Stomach (tissue), 9 donors: ENCODE data around the gene TKFC. TPM values are rescaled to one million over a fixed set of nuclear protein-coding genes. Genes with fewer than 3 reads are reported as not detected.

Experiments used
- DNase-seq, 2 donors: peaks; one replicate each; pipeline versions ENCODE4 v3.0.0 to v3.0.0-alpha.2; 2013 to 2019
- H3K27ac ChIP-seq, 5 donors: fragments of 200-600 bp in 4 of 5; sonication (generic) in 4 of 5; one replicate each; pipeline ENCODE4 v1.5.1; 2013 to 2019; ENCODE audit warnings: mild to moderate bottlenecking in 1 of 5, moderate library complexity in 1 of 5
- H3K27me3 ChIP-seq, 3 donors: fragments of 200-600 bp; sonication (generic); one replicate each; pipeline ENCODE4 v1.5.1; 2017 to 2019; ENCODE audit warnings: mixed run types in 1 of 3
- H3K36me3 ChIP-seq, 4 donors: fragments of 200-600 bp; sonication (generic); 1 replicate in 3 of 4; 2 replicates in 1 of 4; pipeline ENCODE4 v1.5.1; 2016 to 2019
- H3K4me1 ChIP-seq, 4 donors: fragments of 200-600 bp; sonication (generic); one replicate each; pipeline ENCODE4 v1.5.1; 2016 to 2019
- H3K4me3 ChIP-seq, 4 donors: fragments of 200-600 bp; sonication (generic) in 3 of 4; one replicate each; pipeline ENCODE4 v1.5.1; 2016 to 2019; ENCODE audit warnings: mild to moderate bottlenecking in 1 of 4
- H3K9me3 ChIP-seq, 4 donors: fragments of 200-600 bp; sonication (generic); one replicate each; pipeline ENCODE4 v1.5.1; 2016 to 2019
- EP300 ChIP-seq: sonication (generic); formaldehyde crosslinking; IDR thresholded peaks from one replicate; pipeline ENCODE4 v1.6.1; 2017; ENCODE audit warnings: antibody characterized with exemption
- POLR2A ChIP-seq, 4 donors: fragments of 450-650 bp; IDR thresholded peaks; one replicate each; pipeline ENCODE4 v1.6.1; 2016; ENCODE audit warnings: antibody characterized with exemption in 4 of 4, control low read depth in 2 of 4, mild to moderate bottlenecking in 1 of 4, moderate library complexity in 1 of 4
- POLR2AphosphoS5 ChIP-seq, 3 donors: sonication (generic); formaldehyde crosslinking; IDR thresholded peaks; one replicate each; pipeline ENCODE4 v1.6.1; 2016; ENCODE audit warnings: antibody characterized with exemption in 3 of 3
- WGBS, 5 donors: extraction: QIAGEN DNeasy Blood & Tissue Kit in 3 of 5; methylation state at CpG; one replicate each; pipeline versions ENCODE4 v1.1.5 to v1.1.7; 2013 to 2018; 5-methylcytosine and 5-hydroxymethylcytosine counted together
- intact Hi-C: fragments of 100-400 bp; cut with DNase I; formaldehyde crosslinking; loops from one replicate; pipeline ENCODE4 v1.15.1; 2023; ENCODE audit warnings: low total_unique reads
- polyA plus RNA-seq, 3 donors: library from polyadenylated mRNA; stranded (reverse); fragments of 200-250 nt; gene quantifications; one replicate each; pipeline ENCODE4 v1.2.3, GENCODE V29; 2013
- total RNA-seq, 5 donors: library from RNA; depleted of rRNA; stranded (reverse); fragments of >200 nt; gene quantifications; one replicate each; pipeline versions ENCODE4 v1.1.0 to v1.2.3, GENCODE V29; 2014 to 2016
- TF ChIP-seq, protein P1 (sequence below), 7 experiments: fragments of 450-650 bp in 4 of 7; fragments of 200-600 bp in 3 of 7; sonication (generic) in 3 of 7; IDR thresholded peaks; one replicate each; pipeline ENCODE4 v1.5.1; 2016 to 2019; ENCODE audit warnings: antibody characterized with exemption in 7 of 7, control low read depth in 2 of 7, mild to moderate bottlenecking in 1 of 7
- donor health status: healthy with polysubstance abuse.
- donor health status: Bipolar disorder and iron deficiency.
- donor health status: healthy.

TKFC gene
- total and polyA plus RNA-seq, 8 donors: 20.6 to 136 (median 42.1) TPM

DNA sequence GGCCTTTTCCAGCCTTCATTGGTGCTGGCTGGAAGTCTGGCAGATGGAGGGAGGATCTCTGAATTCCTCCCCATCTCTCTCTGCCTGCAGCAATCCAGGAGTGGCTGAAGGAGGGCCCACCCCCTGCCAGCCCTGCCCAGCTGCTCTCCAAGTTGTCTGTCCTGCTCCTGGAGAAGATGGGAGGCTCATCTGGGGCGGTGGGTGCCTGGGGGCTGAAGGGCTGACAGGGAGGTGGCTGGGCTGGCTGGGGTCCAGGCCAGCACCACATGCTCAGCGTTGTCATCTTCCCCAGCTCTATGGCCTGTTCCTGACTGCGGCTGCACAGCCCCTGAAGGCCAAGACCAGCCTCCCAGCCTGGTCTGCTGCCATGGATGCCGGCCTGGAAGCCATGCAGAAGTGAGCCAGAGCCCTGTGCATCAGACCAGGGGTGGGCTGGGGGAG lies 12.2 kb downstream of the TKFC start:
- DNase-seq: peak in 1 of 2 donors; percentile 61
- Histone ChIP-seq H3K27ac (peak overlapping the region in 3 of 5 donors; percentile 3 to 33 (median 7)), H3K36me3 (peaks cover 14 to 78% (median 69%) of the 10 kb centered on the region in 4 donors), H3K4me1 (peaks cover 7 to 34% (median 26%) of the 10 kb centered on the region in 4 donors), H3K4me3 (no peak overlapping the region), H3K27me3 (no peaks in the 10 kb centered on the region), H3K9me3 (no peaks in the 10 kb centered on the region)
- TF ChIP-seq POLR2AphosphoS5 (IDR thresholded peaks at IDR 0.05): no peak
- TF ChIP-seq, protein P1, sequence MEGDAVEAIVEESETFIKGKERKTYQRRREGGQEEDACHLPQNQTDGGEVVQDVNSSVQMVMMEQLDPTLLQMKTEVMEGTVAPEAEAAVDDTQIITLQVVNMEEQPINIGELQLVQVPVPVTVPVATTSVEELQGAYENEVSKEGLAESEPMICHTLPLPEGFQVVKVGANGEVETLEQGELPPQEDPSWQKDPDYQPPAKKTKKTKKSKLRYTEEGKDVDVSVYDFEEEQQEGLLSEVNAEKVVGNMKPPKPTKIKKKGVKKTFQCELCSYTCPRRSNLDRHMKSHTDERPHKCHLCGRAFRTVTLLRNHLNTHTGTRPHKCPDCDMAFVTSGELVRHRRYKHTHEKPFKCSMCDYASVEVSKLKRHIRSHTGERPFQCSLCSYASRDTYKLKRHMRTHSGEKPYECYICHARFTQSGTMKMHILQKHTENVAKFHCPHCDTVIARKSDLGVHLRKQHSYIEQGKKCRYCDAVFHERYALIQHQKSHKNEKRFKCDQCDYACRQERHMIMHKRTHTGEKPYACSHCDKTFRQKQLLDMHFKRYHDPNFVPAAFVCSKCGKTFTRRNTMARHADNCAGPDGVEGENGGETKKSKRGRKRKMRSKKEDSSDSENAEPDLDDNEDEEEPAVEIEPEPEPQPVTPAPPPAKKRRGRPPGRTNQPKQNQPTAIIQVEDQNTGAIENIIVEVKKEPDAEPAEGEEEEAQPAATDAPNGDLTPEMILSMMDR (IDR thresholded peaks at IDR 0.05): no peak
- TF ChIP-seq EP300: no peak
- TF ChIP-seq POLR2A (IDR thresholded peaks at IDR 0.05): no peak
- intact Hi-C loops: no loop called here
- WGBS, 5 donors: 75 to 81% (median 79%) methylated on average over 4 of the region's 4 CpGs; no CpG with 5 or more reads in 1 of the 5 donors

DNA sequence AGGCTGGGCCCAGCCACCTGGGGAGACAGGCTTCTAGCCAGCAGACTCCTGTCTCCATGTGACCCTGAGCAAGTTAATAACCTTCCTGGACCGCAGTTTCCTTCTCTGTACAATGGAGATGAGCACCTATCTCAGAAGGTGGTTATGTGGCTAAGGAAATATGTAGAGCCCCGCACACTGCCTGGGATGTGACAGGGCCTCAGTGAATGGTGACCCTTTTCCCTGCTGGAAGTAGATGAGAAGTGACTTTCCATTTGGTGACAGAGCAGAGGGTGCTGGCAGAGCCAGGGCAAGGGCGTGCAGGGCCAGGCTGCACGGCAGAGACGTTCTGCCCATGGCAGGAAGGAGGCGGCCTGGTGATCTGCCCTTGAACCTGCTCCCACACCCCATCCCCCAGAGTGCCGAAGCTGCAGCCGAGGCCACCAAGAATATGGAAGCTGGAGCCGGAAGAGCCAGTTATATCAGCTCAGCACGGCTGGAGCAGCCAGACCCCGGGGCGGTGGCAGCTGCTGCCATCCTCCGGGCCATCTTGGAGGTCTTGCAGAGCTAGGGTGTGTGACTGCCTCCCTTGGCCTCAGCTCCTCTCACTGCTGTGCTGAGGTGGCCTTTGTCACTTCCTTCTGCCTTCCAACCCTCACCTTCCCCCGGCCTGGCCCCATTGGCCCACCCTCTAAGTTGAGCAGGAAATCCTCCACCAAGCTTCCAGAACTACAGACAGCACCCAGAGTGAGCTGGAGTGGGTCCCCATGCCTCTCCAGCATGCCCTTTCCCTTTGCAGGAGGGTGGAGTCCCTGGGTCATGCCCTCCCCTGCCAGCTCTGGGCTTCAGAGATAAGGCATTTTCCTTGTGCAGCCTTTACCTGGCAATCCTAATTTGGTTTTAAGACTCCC lies 13.2 kb downstream of the TKFC start:
- no peak overlapping the region for H3K4me3 ChIP-seq
- peak overlapping the region in 4 of 5 donors; percentile 3 to 37 (median 32) for H3K27ac ChIP-seq
- peaks cover 14 to 82% (median 76%) of the 10 kb centered on the region in 4 donors for H3K36me3 ChIP-seq
- TF ChIP-seq POLR2AphosphoS5 (IDR thresholded peaks at IDR 0.05) (no peak), EP300 (no peak), POLR2A (IDR thresholded peaks at IDR 0.05) (no peak)
- TF ChIP-seq, protein P1 (IDR thresholded peaks at IDR 0.05): no peak
- intact Hi-C loops: no loop called here
- H3K27me3 ChIP-seq: no peaks in the 10 kb centered on the region
- peaks cover 7 to 34% (median 26%) of the 10 kb centered on the region in 4 donors for H3K4me1 ChIP-seq
- no peak for DNase-seq
- no peaks in the 10 kb centered on the region for H3K9me3 ChIP-seq
- 37 to 67% (median 60%) methylated on average over 6 to 14 of the region's 14 CpGs for WGBS, 5 donors

DNA sequence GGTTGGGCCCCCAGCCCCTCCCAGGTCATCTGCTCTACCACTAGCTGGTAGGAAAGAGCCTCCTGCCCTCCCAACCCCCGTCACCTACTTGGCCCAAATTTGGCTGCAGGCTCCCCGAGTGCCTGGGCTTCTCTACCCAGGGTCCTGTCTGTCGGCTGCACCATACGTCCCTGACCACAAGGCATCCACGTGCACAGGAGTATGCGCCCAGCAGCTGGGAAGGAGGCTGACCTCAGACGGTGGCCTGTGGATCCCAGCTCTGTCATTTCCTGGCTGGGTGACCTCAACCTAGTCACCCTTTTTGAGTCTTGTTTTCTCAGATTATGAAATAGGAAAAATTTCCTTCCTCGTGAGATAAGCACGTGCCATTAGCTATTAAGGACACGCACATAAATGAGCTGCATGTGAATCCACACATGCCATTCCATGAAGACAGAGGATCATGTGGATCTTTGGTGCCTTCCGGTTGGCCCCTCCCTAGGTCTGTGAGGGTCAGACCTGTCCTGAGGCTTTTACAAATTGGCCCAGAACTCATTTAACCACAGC lies 15.0 kb downstream of the TKFC start:
- intact Hi-C loops: no loop called here
- Histone ChIP-seq H3K4me1 (peaks cover 7 to 34% (median 26%) of the 10 kb centered on the region in 4 donors), H3K9me3 (no peaks in the 10 kb centered on the region), H3K4me3 (no peak overlapping the region), H3K27ac (no peak overlapping the region), H3K36me3 (peaks cover 20 to 82% (median 76%) of the 10 kb centered on the region in 4 donors), H3K27me3 (no peaks in the 10 kb centered on the region)
- TF ChIP-seq POLR2AphosphoS5 (IDR thresholded peaks at IDR 0.05) (peak in 1 of 3 donors; percentile 14), EP300 (no peak)
- TF ChIP-seq, protein P1 (IDR thresholded peaks at IDR 0.05): no peak
- peak in 1 of 2 donors; percentile 44 for DNase-seq
- WGBS, 5 donors: 49 to 60% (median 53%) methylated on average over 11 of the region's 11 CpGs

DNA sequence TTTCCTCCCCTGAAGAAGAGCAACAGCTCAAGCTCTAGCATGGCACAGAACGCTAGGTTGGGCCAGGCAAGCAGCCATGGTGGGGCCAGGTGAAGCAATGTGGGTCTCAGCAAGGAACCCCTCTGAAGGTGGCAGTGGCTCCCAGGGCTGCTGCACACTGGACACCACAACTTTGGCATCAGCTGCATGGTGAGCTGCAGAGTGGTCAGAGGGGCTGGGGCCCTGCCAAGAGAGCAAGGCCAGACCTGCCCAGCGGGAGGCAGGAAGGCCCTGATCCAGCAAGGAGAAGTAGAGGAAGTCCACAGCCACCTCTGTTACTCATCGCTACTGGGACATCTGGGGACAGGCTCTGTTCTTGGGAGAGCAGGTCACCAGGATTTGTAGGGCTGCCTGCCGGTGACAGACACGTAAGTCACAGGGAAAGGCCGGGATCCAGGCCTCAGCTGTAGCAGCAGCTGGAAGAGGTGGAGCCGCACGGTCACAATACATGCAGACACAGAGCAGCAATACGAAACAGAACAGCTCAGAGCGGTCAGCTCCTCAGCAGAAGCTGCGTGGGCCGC lies 16.2 kb downstream of the TKFC start:
- H3K4me3 ChIP-seq: no peak overlapping the region
- H3K4me1 ChIP-seq: peaks cover 7 to 34% (median 26%) of the 10 kb centered on the region in 4 donors
- no peak for TF ChIP-seq POLR2A (IDR thresholded peaks at IDR 0.05)
- no peak for TF ChIP-seq POLR2AphosphoS5 (IDR thresholded peaks at IDR 0.05)
- TF ChIP-seq, protein P1 (IDR thresholded peaks at IDR 0.05): no peak
- no peak for TF ChIP-seq EP300
- intact Hi-C loops: no loop called here
- DNase-seq: no peak
- 82 to 91% (median 86%) methylated on average over 12 of the region's 12 CpGs for WGBS, 5 donors
- no peaks in the 10 kb centered on the region for H3K9me3 ChIP-seq
- H3K36me3 ChIP-seq: peaks cover 31 to 84% (median 77%) of the 10 kb centered on the region in 4 donors
- no peaks in the 10 kb centered on the region for H3K27me3 ChIP-seq
- H3K27ac ChIP-seq: no peak overlapping the region
